ENCODE measurements around the gene PTPRE.

Gene PTPRE

DNA sequence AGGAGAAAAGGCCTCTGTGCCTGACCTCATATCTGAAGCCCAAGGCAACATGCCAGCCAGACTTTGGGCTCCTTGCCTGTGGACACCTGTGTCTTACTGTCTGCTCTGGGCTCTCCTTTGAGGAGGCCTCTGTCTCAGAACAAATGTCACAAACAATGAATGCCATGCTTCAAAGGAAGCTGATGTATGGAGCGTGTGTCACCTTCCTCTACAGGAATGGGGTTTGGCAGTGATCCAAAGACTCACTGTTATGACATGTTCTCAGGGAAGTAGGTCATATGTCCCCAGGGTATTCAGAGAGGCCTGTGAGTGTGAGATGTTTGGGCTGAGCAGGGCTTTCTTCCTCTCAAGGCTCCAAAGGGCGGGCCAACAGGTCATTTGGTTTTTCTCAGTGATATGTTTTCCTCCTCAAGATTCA is 38.4 kb downstream of the PTPRE start:
- Histone ChIP-seq H4K20me1 (ENCODE audit: control insufficient read depth, insufficient read depth, low read depth, low read length) (no peaks in the 10 kb centered on the region), H3K27me3 (ENCODE audit: control insufficient read depth, low read length) (peaks cover 4% of the 10 kb centered on the region; the same call in 1 of the 2 replicates), H3K9me2 (replicated peaks; ENCODE audit: control insufficient read depth, low read length) (no peaks in the 10 kb centered on the region), H3K4me1 (ENCODE audit: control insufficient read depth, low read length) (peaks cover 15% of the 10 kb centered on the region), H3K27ac (ENCODE audit: low read depth, low read length) (no peak overlapping the region), H3F3A (ENCODE audit: control insufficient read depth, insufficient read depth) (no peaks in the 10 kb centered on the region), H3K36me3 (ENCODE audit: control insufficient read depth, low read length) (no peaks in the 10 kb centered on the region), H3K79me2 (ENCODE audit: control insufficient read depth, low read length) (no peaks in the 10 kb centered on the region), H3K4me3 (ENCODE audit: low read length) (no peak overlapping the region), H3K9me3 (ENCODE audit: control insufficient read depth, insufficient read depth, low read length) (no peaks in the 10 kb centered on the region), H3K4me2 (ENCODE audit: low read length) (peak overlapping the region; percentile 46)
- TF ChIP-seq, protein P1, sequence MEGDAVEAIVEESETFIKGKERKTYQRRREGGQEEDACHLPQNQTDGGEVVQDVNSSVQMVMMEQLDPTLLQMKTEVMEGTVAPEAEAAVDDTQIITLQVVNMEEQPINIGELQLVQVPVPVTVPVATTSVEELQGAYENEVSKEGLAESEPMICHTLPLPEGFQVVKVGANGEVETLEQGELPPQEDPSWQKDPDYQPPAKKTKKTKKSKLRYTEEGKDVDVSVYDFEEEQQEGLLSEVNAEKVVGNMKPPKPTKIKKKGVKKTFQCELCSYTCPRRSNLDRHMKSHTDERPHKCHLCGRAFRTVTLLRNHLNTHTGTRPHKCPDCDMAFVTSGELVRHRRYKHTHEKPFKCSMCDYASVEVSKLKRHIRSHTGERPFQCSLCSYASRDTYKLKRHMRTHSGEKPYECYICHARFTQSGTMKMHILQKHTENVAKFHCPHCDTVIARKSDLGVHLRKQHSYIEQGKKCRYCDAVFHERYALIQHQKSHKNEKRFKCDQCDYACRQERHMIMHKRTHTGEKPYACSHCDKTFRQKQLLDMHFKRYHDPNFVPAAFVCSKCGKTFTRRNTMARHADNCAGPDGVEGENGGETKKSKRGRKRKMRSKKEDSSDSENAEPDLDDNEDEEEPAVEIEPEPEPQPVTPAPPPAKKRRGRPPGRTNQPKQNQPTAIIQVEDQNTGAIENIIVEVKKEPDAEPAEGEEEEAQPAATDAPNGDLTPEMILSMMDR (IDR thresholded peaks at IDR 0.05; ENCODE audit: low read depth, low read length, poor library complexity, severe bottlenecking): no peak

DNA sequence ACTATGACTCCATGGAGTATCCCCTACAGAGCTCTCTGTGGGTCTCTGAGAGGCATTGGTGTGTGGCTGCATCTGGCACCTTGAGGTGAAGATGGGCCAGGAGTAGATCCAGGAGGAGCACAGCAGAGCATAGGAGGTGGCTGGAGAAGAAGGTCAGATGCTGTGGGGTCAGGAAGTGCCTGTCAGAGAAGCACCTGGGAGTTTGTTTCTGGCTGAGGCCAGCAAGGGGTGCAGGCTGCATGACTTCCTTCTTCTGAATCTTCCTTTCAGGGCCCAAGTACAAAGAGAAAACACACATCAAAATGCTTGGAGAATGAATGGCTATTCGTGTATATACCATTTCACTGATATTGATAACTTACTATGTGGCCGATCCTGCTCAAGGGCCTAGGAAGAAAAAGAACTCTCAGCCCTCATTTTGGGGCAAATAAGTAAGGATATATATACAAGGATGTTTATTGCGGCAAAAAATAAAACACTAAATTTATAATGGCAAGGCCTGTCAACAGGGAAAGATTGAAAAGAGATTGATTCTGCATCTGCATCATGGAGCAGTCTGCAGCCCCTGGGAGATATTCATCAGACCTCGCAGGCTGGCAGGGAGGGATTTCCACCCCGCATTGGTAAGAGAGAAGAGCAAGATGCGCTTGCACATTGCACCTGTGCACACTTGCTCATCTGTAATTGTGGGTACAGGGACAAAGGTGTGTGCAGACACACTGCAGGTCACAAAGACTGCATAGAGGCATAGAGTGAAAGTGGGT is 39.2 kb downstream of the PTPRE start:
- H3K9me2 ChIP-seq (replicated peaks; ENCODE audit: control insufficient read depth, low read length): no peaks in the 10 kb centered on the region
- H3K79me2 ChIP-seq (ENCODE audit: control insufficient read depth, low read length): no peaks in the 10 kb centered on the region
- peaks cover 15% of the 10 kb centered on the region for H3K4me1 ChIP-seq (ENCODE audit: control insufficient read depth, low read length)
- no peak overlapping the region for H3K27ac ChIP-seq (ENCODE audit: low read depth, low read length)
- H3K36me3 ChIP-seq (ENCODE audit: control insufficient read depth, low read length): no peaks in the 10 kb centered on the region
- H3K27me3 ChIP-seq (ENCODE audit: control insufficient read depth, low read length): peaks cover 4% of the 10 kb centered on the region; the same call in 1 of the 2 replicates
- H3K9me3 ChIP-seq (ENCODE audit: control insufficient read depth, insufficient read depth, low read length): no peaks in the 10 kb centered on the region
- no peaks in the 10 kb centered on the region for H3F3A ChIP-seq (ENCODE audit: control insufficient read depth, insufficient read depth)
- H3K4me3 ChIP-seq (ENCODE audit: low read length): no peak overlapping the region
- TF ChIP-seq, protein P1 (IDR thresholded peaks at IDR 0.05; ENCODE audit: low read depth, low read length, poor library complexity, severe bottlenecking): no peak
- no peak for TF ChIP-seq EZH2phosphoT487 (IDR thresholded peaks at IDR 0.05; ENCODE audit: borderline replicate concordance, low read length)
- peak overlapping the region; percentile 46 for H3K4me2 ChIP-seq (ENCODE audit: low read length)
- no peaks in the 10 kb centered on the region for H4K20me1 ChIP-seq (ENCODE audit: control insufficient read depth, insufficient read depth, low read depth, low read length)

DNA sequence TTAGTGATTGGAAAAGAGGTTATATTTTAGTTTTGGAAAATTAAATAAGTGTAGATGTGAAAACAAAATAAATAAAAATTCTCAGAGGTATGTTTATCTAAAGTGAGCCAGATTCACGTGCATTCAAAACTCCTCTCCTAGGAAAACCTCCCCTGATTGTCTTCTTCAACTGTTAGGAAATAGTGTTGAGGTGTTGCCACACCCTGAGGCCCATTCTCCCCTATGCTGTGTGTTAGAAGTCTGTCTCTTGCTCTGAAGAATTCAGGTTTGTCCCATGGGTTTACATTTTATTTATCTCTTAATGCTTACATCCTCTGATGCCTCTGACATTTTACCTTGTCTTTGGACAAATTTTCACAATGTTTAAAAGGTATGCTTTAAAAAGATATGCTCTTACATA is 40.3 kb downstream of the PTPRE start:
- TF ChIP-seq EZH2phosphoT487 (IDR thresholded peaks at IDR 0.05; ENCODE audit: borderline replicate concordance, low read length): no peak
- TF ChIP-seq, protein P1 (IDR thresholded peaks at IDR 0.05; ENCODE audit: low read depth, low read length, poor library complexity, severe bottlenecking): no peak
- H3K9me2 ChIP-seq (replicated peaks; ENCODE audit: control insufficient read depth, low read length): no peaks in the 10 kb centered on the region
- H3K79me2 ChIP-seq (ENCODE audit: control insufficient read depth, low read length): no peaks in the 10 kb centered on the region
- H3F3A ChIP-seq (ENCODE audit: control insufficient read depth, insufficient read depth): no peaks in the 10 kb centered on the region
- H3K4me2 ChIP-seq (ENCODE audit: low read length): no peak overlapping the region
- H4K20me1 ChIP-seq (ENCODE audit: control insufficient read depth, insufficient read depth, low read depth, low read length): no peaks in the 10 kb centered on the region
- H3K4me1 ChIP-seq (ENCODE audit: control insufficient read depth, low read length): peaks cover 15% of the 10 kb centered on the region
- H3K27me3 ChIP-seq (ENCODE audit: control insufficient read depth, low read length): peaks cover 4% of the 10 kb centered on the region; the same call in 1 of the 2 replicates
- no peaks in the 10 kb centered on the region for H3K9me3 ChIP-seq (ENCODE audit: control insufficient read depth, insufficient read depth, low read length)
- no peak overlapping the region for H3K27ac ChIP-seq (ENCODE audit: low read depth, low read length)
- no peaks in the 10 kb centered on the region for H3K36me3 ChIP-seq (ENCODE audit: control insufficient read depth, low read length)
- H3K4me3 ChIP-seq (ENCODE audit: low read length): no peak overlapping the region
